ENCODE results near the gene ZNF644.
"Not testable (repeated sequence)": the region's sequence is repeated elsewhere in the genome, so short reads cannot be mapped to it uniquely, and the experiment has no call there.

The ZNF644 gene
- total RNA-seq, result 27.8 to 121 (median 56.9) reads per million in 17 experiments

- DNase-seq, result peak; percentile 97 to 99 (median 98)
Observed at GRCh38 chr1:91021686-91022517, at the start of gene ZNF644. ZNF644 (minus strand) TSS chr1:91022035; CDS start chr1:90982353, 39,682 bp downstream.

GRCh38 chr1:91070298-91070697 lies 48.5 kb upstream of the ZNF644 start:
- DNase-seq, result no peak

- no peak for DNase-seq
Observed at GRCh38 chr1:91066538-91066937, 44.7 kb upstream of the ZNF644 start.

GRCh38 chr1:91065337-91065736 lies 43.5 kb upstream of the ZNF644 start:
- no peak for DNase-seq

- DNase-seq, result peak; percentile 19 to 63 (median 58)
Observed at GRCh38 chr1:91063403-91063802, 41.6 kb upstream of the ZNF644 start.

- DNase-seq, result no peak
Observed at GRCh38 chr1:91059157-91059556, 37.3 kb upstream of the ZNF644 start.

- DNase-seq, result peak in 2 of 4 experiments; percentile 53 to 68
Observed at GRCh38 chr1:91057784-91058183, 35.9 kb upstream of the ZNF644 start.

GRCh38 chr1:91054780-91055481 lies 33.1 kb upstream of the ZNF644 start:
- DNase-seq, result peak; percentile 21 to 61 (median 56)

- DNase-seq, result no peak
Observed at GRCh38 chr1:91053630-91054029, 31.8 kb upstream of the ZNF644 start.

- not testable (repeated sequence) for DNase-seq
Observed at GRCh38 chr1:91049551-91049950, 27.7 kb upstream of the ZNF644 start.

- no peak for DNase-seq
Observed at GRCh38 chr1:91046766-91047165, 24.9 kb upstream of the ZNF644 start.

- no peak for DNase-seq
Observed at GRCh38 chr1:91045284-91045683, 23.4 kb upstream of the ZNF644 start.

- DNase-seq, result peak; percentile 33 to 61 (median 55)
Observed at GRCh38 chr1:91044776-91045175, 22.9 kb upstream of the ZNF644 start.

- not testable (repeated sequence) for DNase-seq
Observed at GRCh38 chr1:91042372-91042771, 20.5 kb upstream of the ZNF644 start.

- no peak for DNase-seq
Observed at GRCh38 chr1:91038582-91038981, 16.7 kb upstream of the ZNF644 start.

- no peak for DNase-seq
Observed at GRCh38 chr1:91036894-91037829, 15.3 kb upstream of the ZNF644 start.

GRCh38 chr1:91032349-91032748 lies 10.5 kb upstream of the ZNF644 start:
- DNase-seq, result no peak

GRCh38 chr1:91031081-91031480 lies 9.2 kb upstream of the ZNF644 start:
- DNase-seq, result peak; percentile 15 to 61 (median 37)

- no peak for DNase-seq
Observed at GRCh38 chr1:91026777-91027176, 4.9 kb upstream of the ZNF644 start.

- DNase-seq, result no peak
Observed at GRCh38 chr1:91026320-91026719, 4.5 kb upstream of the ZNF644 start.

- peak; percentile 10 to 52 (median 34) for DNase-seq
Observed at GRCh38 chr1:91024481-91025119, 2.8 kb upstream of the ZNF644 start.

- no peak for DNase-seq
Observed at GRCh38 chr1:91022518-91022929, 689 bp upstream of the ZNF644 start.
